ENCODE data around the gene FANCD2.
"Not testable (repeated sequence)": the region's sequence is repeated elsewhere in the genome, so short reads cannot be mapped to it uniquely, and the experiment has no call there.

FANCD2 gene

DNA sequence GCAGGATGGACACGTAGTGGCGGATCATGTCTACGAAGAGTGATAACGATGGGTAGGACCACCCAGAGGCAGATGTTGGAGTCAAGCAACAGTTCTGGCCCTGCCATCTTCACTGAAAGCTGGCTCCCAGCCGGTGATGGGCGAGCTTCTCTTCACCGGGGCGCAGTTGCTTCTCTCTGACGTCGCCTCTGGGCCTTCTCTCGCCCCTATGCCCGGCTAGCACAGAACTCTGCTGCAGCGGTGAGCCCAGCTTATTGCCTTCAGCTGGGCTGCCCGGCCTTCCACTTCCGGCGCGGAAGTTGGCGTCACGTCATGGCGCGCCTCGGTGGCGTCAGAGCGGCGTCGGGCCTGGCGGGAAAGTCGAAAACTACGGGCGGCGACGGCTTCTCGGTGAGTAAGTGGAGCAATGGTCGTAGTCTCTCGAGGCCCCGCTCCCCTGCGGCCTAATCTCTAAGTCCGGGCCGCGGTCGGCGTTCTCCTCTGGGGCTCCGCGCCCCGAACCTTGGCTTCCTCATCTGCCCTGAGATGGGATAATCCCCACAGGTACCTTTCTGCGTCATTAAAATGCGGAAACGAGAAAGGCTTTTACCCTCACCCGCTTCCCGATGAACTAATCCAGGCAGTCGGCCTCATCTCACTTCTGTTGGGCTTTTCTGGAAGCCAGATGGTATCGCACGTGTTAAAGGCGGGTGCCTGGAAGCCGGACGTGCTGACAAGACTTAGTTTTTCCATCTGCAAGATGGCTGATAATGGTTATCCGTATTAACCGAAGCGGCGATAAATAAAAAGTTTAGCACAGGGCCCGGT is at the start of gene FANCD2:
Gene FANCD2, plus strand, starts transcription at position 354 of the 807 bp plus-strand sequence. CDS start 2,221 bp downstream, outside the sequence.
- DNase-seq = peak; percentile 93

DNA sequence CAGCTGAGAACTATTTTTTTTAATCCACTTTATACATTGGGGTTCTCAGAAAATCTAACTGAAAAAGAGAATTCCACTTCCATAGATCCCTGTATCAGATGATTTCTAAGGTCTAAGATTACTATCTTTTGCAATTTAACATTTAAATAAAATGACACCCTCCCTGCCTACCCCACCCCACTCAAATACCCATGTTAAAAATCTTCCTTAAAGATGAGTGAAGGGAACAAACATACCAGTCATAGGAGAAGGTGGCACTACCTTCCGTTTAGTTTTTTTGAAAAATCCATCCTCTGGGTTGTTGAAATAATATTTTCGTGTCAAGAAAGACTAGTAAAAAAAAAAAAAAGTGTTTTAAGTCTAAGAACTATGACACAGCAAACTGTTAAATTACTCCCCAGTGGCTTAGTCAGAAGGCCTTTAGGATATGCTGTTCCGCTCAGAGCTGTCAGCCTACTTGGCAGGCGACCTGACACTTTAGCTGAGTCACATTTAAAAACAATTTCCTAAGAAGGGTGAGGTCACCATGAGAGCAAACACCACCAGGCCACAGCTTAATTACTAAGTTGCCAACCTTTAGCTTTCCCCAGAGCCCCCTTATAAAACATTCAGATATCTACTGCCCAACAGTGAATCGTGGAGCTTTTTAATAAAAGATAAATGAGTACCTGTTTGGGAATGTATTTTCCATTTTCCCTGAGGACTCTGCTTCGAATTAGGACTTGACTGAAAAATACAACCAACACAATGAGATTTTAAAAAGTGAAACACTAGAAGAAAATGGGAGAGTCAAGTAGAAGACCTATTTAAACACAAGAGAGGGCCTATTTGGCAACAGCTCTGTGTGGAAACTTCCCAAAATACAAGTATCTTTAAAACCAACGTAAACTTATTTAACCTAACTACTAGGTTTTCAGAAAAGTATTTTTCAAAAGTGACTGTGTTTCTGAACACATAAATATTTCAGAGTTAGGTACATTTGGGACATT is 49.2 kb upstream of the FANCD2 start:
- peak; percentile 94 for DNase-seq

DNA sequence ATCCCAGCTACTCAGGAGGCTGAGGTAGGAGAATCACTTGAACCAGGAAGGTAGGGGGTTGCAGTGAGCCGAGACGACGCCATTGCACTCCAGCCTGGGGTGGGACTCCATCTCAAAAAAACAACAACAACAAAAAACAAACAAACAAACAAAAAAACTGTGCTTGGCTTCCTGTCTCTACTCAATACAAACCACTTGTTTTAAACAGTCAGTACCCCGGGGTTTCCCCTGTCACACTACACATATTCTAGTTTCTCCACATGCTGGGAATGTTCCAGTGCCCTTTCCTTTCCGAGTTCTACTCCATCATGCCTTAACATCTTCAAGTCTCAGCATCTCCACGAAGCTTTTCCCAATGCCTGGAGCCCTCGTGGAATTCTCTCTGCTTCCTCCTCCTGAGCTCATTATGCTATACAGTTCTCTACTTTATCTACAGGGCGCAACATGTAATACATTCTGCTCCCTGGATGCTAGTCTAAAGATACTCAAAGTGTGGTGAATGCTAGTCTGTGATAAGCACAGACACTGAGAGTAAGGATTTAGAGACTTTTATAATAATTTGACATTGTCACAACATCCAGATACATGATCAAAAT is 47.4 kb upstream of the FANCD2 start:
- DNase-seq = no peak

DNA sequence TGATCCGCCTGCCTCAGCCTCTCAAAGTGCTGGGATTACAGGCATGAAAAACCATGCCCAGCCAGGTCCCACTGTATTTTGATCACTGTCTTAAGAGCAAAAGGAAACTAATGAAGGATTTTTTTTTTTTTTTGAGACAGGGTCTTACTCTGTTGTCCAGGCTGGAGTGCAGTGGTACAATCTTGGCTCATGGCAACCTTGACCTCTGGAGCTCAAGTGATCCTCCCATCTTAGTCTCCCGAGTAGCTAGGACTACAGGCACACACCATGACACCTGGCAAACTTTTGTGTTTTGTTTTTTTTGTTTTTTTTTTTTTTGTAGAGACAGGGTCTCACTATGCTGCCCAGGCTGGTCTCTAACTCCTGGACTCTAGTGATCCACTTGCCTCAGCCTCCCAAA is 46.0 kb upstream of the FANCD2 start:
- no peak for DNase-seq

DNA sequence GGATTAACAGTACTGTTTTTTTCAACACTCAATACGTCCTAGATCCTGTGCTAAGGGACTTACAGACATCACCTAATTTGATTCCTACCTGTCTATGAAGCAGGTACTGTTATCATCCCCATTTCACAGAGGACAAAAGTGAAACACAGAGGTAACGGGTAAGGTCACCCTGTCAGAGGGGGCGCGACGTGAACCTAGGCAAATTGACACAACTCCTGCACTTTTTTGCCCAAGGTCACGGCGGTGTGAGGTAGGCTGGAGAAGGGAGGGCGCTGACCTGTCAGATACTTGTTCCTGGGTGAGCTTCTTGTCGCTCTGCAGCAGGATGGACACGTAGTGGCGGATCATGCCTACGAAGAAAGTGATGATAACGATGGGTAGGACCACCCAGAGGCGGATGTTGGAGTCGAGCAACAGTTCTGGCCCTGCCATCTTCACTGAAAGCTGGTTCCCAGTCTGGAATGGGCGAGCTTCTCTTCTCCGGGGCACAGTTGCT is 40.0 kb upstream of the FANCD2 start:
- no peak for DNase-seq

DNA sequence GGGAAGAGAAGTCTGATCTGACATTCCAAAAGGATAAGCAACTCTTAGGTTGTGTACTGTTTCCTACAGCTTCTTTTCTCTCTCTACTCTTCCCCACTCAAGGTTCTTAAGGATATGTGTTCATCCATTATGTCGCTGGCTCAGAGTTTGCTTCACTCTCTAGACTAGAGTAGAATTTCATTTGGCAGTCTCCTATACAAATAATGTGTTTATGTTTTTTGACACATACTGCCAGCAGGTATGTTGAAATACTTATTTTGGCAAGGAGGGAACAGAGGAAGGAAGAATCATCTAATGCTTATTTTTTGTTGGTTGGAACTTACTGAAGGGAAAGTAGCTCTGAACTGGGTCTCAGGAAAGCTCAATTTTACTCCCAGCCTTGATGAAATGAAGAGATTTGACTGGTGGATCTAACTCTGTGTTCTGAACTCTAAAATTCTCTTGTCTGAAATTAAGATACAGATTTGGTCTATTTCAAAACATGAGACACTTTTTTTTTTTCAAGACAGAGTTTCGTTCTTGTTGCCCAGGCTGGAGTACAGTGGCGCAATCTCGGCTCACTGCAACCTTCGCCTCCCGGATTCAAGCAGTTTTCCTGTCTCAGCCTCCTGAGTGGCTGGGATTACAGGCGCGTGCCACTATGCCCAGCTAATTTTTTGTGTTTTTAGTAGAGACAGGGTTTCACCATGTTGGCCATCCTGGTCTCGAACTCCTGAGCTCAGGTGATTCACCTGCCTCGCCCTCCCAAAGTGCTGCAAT is 32.0 kb upstream of the FANCD2 start:
- no peak for DNase-seq

DNA sequence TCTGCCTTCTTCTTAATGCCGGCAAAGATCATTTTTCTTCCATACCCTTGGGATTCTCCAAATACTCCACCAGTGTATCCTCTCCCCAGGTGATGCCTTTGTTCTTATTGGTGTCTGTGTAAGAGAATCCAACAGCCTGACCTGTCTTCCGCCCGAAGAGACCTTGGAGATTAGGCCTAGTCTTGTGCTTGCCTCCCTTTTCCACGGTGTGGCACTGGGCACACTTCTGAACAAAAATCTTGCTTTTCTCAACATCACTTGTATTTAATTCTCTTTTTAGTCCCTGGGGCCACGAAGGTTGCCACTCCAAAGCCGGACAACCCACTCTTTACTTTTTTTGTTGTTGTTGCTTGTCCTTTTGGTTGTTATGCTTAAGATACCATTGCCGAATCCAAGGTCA is 25.6 kb upstream of the FANCD2 start:
- DNase-seq = no peak

DNA sequence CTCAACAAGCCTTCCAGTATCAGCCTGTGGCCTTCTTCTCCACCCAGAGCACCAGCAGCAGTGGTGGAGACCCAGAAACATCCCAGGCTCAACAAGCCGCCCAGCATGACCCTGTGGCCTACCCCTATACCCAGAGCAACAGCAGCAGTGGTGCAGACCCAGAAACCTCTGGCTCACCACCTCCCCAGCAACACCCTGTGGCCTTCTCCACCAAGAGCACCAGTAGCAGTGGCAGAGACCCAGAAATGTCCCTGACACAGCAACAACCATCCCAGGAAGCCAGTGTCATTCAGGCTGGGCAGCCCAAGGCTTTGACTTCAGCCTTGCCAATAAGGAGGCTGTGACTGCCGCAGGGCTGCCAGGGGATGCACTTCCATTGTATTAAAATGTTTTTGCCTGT is 23.3 kb upstream of the FANCD2 start:
- no peak for DNase-seq

DNA sequence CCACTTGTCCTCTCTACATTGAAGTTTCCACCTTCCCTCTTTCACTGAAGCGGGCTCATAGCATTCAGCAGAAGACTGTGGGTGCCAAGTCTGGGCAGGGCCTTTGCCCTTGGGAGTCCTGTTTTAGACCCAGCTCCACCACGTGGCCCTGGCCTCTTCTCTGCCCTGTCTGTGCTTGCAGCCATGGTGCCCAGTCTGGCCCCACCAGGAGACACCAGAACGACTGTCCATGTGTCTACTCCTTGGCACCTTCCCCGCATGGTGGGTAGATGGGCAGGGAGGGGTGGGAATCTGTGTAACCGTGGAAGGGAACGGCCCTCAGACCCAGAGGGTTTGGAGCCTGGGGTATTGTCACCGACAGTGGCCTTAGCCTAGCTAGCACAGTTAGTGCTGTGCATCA is 21.7 kb upstream of the FANCD2 start:
- DNase-seq = no peak

DNA sequence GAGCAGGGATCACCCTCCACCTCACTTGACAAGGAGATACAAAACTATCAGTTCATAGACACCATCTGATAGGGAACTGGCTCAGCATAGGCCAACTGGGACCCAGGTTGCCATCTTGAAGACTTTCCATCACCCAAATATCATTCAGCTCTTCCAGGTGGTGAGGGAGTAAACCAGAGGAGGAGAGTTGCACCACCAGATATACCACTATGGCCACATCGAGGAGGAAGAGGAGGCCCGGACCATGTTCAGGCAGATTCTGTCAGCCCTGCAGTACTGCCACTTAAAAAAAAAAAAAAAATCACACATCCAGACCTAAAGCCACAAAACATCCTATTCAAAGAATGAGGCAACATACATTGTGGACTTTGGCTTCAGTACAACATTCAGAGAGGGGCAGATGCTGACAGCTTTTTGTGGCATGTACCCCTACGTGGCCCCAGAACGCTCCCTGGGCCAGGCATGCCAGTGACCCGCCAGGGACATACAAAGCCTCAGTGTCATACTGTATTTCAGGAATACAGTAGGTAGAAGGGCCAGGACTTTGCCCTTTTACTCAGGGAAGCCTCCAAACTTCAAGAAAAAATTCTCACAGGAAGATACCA is 21.2 kb upstream of the FANCD2 start:
- no peak for DNase-seq

DNA sequence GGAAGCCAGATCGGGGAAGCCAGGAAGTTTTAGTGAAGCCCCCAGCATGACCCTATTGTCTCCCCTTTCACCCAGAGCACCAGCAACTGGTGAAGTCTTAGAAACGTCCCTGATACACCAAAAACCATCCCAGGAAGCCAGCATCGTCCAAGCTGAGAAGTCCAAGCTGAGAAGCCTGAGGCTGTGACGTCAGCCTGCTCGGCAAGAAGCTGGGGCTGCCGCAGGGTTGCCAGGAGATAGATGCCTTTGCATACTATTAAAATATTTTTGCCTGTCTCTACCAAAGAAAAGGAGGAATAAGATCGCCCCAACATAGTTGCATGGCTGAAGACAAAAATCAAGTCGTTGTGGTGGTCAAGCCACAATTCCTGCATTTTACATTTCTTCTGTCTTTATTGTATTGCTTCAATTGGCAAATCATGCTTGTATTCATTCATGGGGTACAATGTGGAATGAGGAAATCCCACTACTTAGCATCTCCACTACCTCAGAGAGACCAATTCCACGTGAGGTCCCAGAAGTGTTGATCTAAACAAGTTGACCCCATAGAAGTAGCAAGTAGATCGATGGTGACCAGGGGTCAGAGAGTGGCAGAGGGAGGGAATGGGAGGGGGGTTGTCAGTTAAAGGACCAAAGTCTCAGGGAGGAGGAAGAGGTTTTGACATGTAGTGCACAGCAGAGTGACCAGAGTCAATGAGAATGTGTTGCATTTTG is 20.0 kb upstream of the FANCD2 start:
- no peak for DNase-seq

DNA sequence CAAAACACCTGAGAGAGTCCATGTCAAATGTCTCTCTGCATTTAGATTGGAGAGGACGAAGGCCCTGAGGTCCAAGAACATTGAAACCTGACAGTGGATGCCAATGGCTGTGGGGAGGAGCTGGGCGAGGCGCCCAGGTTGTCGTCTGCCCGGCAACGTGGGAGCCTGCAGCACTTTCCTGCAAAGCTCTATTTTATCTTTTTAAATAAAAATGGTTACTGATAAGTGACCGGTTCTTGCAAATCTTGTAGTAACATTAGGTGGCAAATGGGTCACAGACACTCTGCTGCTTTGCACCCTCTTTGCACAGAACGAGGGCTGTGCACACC is 19.5 kb upstream of the FANCD2 start:
- no peak for DNase-seq

DNA sequence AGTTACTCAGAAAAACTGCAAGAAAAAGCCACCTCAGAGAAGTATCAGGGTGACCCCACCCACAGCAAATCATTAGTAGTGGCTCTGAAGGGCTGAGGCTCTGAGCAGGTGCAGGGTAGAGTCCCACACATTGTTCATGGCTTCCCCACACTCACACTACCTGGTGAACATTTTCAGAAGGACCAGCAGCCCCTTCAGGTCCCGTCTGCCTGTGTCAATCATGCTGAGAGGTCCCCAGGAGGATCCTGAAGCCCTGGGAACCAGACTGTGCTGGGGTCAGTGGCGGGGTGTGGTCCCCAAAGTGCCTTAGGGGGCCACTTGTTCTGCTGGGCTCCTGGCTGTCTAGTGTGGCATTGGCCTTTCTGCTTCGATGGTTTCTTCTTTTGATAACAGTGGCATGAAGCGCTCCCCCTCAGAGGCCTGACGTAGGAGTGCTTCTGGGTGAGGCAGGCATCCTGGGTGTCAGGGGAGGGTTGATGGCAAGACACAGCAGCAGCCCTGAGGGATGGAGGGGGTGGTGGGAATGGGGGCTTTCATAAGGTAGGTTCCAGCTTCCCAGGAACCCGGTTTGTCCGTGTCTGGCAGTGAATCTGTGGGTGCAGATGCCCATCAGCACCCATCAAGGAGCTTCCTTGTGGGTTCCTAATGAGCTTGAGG is 19.0 kb upstream of the FANCD2 start:
- no peak for DNase-seq

DNA sequence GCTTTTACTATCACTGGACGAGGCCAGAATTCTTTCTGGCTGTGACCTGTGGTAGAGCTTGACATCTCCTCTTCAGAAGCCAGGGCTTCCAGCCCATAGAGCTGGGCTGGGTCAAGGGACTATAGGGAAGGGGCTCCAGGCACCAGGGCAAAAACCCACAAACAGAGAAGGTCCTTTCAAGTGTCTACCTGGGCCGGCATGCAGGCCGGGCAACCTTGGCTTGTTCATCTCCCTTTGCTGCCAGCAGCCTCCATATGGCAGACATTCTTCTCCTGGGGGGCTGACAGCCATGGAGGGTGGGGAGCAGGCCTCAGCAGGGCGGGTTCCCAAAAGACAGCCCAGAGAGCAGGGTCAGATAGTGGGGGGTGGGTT is 18.0 kb upstream of the FANCD2 start:
- DNase-seq = not testable (repeated sequence)

DNA sequence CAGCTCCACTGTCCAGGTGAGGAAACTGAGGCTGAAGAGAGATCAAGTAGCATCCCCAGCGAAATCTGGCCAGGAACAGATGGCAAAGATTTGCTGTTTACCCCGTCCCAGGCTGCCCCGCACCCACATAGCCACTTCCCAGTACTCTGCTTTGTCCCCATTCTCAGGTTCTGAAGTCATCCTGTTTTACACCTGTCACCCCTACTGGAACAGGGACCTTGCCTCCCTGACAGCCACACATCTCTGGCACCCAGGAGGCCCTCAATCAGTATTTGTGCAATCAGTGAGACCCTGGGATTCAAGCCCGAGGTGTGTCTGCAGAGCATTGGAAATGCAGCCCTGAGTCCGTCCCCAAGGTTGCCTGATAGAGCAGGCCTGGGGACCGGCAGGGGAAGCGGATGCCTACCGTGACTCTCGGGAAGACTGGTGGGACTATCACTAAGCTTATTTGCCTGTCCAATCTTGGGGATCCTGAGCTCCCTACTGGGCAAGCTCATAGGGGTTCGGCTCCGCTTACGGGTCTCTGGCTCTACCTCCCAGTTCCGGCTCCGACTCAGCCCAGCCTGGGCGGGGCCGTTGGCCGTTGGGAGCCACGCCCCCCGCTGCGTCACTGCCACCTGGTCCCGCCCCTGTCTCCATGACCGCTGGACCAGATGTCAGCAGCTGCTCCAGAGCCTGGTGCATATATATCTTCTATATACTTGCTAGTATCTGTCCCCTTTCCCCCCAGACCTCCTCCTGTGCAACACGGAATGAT is 17.5 kb upstream of the FANCD2 start:
- DNase-seq = peak; percentile 93

DNA sequence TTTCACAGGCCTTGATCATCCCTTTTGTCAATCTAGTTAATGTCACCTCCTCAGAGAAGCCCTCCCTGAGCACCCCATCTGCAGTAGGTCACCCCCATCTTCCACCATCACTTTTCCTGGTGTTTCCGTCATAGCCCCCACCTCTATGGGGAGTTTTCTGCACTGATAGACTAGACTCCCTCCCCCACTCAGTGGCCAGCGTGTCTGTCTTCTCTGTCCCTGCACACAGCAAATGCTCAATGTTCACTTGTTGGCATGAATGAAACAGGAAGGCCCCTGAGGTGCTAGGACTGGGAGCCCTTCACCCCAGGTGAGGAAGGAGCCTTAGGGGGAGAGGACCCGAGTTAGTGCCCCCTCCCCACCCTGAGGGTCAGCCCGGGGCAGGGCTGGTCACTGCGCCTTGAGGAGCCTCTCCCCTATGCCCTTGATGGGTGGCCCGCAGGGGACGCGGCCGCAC is 15.8 kb upstream of the FANCD2 start:
- DNase-seq = no peak

DNA sequence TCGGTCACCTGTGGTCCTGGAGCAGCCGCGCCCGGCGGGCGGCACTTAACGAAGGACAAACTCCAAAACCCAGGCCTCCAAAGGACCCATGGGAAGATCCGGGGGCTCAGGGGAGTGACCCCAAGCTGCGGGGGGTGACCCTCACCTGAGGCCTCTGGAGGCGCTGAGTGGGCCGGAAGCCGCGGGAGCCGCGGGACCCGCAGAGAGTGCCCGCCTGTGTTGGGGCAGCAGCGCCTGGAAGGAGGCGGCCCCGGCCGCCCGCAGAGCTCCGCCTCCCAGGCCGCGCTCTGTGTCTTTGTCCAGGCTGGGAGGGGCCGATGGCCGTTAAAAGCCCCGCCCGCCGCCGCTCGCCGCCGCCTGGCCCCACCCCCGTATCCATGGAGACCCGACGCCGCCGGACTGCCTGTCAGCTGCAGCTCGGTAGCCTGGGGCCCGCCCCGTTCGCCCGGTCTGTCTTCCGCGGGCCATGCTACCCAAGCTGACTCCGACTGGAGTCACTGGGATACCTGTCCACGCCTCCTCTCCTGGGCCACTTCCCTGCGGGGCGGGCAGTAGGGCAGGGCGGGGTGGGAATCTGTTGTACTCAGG is 15.3 kb upstream of the FANCD2 start:
- peak; percentile 96 for DNase-seq

DNA sequence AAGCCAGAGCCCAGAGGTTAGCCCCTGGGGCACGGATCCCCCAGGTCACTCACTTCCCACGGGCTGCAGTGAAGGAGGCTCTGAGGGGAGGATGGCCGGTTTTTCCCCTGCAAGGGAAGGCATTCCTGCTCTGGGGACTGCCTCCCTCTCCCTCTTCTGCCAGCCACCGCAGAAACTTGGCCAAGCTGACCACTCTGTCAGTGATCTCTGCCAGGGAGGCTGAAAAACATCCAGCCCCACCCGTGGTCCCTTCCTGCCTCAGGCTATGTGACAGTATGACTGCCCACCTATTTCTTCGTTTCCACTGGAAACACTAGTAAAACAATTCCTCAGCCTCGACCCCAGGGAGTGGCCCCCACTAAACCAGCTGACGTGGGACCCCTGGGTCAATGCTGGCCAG is 14.6 kb upstream of the FANCD2 start:
- DNase-seq = no peak

DNA sequence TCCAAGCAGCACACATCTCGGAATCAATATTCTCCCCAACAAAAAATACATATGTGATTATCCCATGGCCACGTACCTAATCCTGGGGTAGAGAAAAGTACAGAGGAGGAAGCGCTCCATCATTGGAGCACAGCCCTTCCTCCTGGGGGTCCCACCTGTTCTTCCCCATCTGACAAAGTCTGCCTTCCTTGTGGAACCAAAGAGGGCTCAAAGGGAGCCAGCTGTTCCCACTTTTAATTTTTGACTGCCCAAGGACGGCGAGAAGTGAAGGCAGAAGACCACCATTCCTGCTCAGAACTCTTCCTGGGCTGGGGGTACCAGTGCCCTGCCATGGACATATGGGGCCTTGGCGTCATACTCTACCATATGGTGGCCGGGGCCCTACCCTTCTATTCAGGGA is 14.1 kb upstream of the FANCD2 start:
- DNase-seq = no peak

DNA sequence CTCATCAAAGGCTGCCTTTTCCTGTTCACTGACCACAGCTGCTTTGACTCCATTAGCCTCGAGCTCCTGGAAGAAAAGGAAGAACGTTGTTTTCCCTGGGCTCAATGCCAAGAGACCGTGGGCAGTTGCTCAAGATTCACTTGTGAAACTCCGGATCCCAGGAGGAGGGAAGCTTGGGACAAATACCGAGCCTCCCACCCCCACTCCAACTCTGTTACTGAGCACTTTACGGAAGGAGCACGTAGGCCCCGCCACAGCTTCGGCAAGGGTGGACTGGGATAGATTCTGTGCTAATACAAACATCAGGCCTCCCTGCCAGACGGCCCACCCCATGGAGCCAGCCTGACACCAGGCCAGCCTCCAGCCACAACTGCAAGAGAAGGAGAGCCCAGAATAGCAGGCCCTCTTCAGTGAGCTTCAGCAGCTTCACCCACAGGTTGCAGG is 10.8 kb upstream of the FANCD2 start:
- DNase-seq = peak; percentile 90

Data from suppressor macrophage treated with lipopolysaccharide for 4 hours (primary cell).